ENCODE data around the gene YBX2. TPM values are rescaled to one million over a fixed set of nuclear protein-coding genes. Genes with fewer than 3 reads are reported as not detected.
A peak's percentile ranks its signal among the peaks of the same experiment; 100 is the strongest.

YBX2 gene
- total RNA-seq, 1 donor from 2014 or later = 4.3 TPM

DNA sequence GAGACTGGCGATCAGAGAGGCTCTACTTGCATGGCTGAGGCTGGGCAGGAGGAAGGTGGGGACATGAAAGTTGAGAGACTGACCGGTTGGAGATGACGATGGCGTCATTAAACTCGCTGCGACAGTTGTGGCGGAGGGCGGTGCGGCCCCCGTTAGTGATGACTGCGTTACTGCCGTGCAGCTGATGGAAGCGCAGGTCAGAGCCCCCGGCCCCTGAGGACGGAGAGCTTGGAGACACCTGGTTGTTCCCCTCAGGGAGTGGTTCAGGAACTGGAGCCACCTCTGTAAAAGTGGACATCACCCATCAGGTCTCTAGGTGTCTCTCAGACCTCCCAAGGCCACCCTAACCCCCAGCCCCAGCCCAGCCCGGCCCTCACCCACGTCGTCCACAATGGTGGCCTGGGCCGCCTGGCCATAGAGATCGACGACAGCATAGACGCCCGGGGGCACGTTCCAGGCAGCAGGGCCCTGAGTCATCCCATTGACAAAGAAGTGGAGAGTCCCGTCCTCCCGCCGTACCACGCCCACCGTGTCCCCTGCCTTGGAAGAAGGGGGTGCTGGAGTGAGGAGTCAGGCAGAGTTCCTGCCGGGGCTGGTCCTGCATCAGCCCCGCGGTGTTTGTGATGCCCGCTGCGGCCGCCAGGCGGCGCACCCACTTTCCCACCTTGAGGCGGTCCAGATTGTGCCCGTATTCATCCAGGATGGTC, 29.4 kb upstream of the YBX2 start:
- TF ChIP-seq CTCF (IDR thresholded peaks at IDR 0.05; ENCODE audit: unreplicated experiment) = peak; percentile 83
- Mint-ChIP-seq H3K4me3 (ENCODE audit: low read depth) (no peak overlapping the region), H3K9me3 (ENCODE audit: low read depth) (no peaks in the 10 kb centered on the region), H3K27ac (no peak overlapping the region), H3K27me3 (no peaks in the 10 kb centered on the region), H3K36me3 (ENCODE audit: insufficient read depth) (peaks cover 9% of the 10 kb centered on the region), H3K4me1 (ENCODE audit: low read depth) (peaks cover 11% of the 10 kb centered on the region)
- DNase-seq (ENCODE audit: low spot score, unreplicated experiment) = peak; percentile 69

DNA sequence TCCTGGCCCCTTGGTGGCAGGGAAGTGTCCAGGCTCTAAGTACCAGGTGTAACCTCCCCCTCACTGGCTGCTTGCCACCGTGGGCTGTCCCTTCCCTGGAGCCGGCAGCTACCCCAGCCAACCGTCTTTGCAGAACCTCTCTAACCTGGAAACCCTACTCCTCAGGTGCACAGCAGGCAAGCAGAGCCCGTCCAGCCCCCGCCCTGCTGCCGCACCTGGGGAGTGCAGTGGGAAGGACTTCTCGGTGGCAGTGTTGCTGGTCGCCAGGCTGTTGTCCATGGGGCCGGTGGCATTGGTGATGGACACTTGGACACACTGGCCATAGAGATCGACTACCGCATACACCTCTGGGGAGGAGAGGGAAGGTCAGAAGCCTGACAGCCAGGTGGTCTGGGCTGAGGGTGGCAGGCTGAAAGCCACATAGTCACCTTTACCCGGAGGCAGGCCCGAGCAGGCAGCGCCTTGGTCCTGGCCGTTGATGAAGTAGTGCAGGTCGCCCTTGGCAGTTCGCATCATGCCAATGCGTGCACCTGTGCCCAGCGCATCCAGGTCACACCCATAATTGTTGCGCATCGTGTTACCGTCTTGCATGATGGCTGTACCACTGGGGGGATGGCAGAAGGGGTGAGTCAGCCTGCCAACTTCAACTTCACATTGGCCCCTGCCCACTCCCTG, 28.2 kb upstream of the YBX2 start:
- no peak for TF ChIP-seq CTCF (IDR thresholded peaks at IDR 0.05; ENCODE audit: unreplicated experiment)
- peaks cover 9% of the 10 kb centered on the region for H3K36me3 Mint-ChIP-seq (ENCODE audit: insufficient read depth)
- H3K4me1 Mint-ChIP-seq (ENCODE audit: low read depth) = no peaks in the 10 kb centered on the region
- H3K4me3 Mint-ChIP-seq (ENCODE audit: low read depth) = no peak overlapping the region
- no peak for DNase-seq (ENCODE audit: low spot score, unreplicated experiment)
- no peaks in the 10 kb centered on the region for H3K27me3 Mint-ChIP-seq
- no peak overlapping the region for H3K27ac Mint-ChIP-seq
- H3K9me3 Mint-ChIP-seq (ENCODE audit: low read depth) = no peaks in the 10 kb centered on the region

GRCh38 chr17:7321466-7321865, 27.0 kb upstream of the YBX2 start:
- Mint-ChIP-seq H3K27me3 (no peaks in the 10 kb centered on the region), H3K4me1 (ENCODE audit: low read depth) (peaks cover under 1% of the 10 kb centered on the region), H3K27ac (no peak overlapping the region), H3K36me3 (ENCODE audit: insufficient read depth) (peaks cover 11% of the 10 kb centered on the region), H3K4me3 (ENCODE audit: low read depth) (no peak overlapping the region), H3K9me3 (ENCODE audit: low read depth) (no peaks in the 10 kb centered on the region)
- no peak for TF ChIP-seq CTCF (IDR thresholded peaks at IDR 0.05; ENCODE audit: unreplicated experiment)
- DNase-seq (ENCODE audit: low spot score, unreplicated experiment) = no peak

GRCh38 chr17:7318121-7318860, 23.9 kb upstream of the YBX2 start:
- H3K4me1 Mint-ChIP-seq (ENCODE audit: low read depth) = peaks cover 9% of the 10 kb centered on the region
- no peak for DNase-seq (ENCODE audit: low spot score, unreplicated experiment)
- no peaks in the 10 kb centered on the region for H3K9me3 Mint-ChIP-seq (ENCODE audit: low read depth)
- no peaks in the 10 kb centered on the region for H3K27me3 Mint-ChIP-seq
- TF ChIP-seq CTCF (IDR thresholded peaks at IDR 0.05; ENCODE audit: unreplicated experiment) = no peak
- H3K36me3 Mint-ChIP-seq (ENCODE audit: insufficient read depth) = peaks cover 8% of the 10 kb centered on the region
- no peak overlapping the region for H3K4me3 Mint-ChIP-seq (ENCODE audit: low read depth)
- no peak overlapping the region for H3K27ac Mint-ChIP-seq

GRCh38 chr17:7317161-7317803, 22.8 kb upstream of the YBX2 start:
- Mint-ChIP-seq H3K4me1 (ENCODE audit: low read depth) (peaks cover 9% of the 10 kb centered on the region), H3K36me3 (ENCODE audit: insufficient read depth) (peaks cover 14% of the 10 kb centered on the region)

More at GRCh38 chr17:7317161-7317803, 22.8 kb upstream of the YBX2 start:
- no peak for DNase-seq (ENCODE audit: low spot score, unreplicated experiment)
- Mint-ChIP-seq H3K27ac (no peak overlapping the region), H3K9me3 (ENCODE audit: low read depth) (no peaks in the 10 kb centered on the region), H3K27me3 (no peaks in the 10 kb centered on the region), H3K4me3 (ENCODE audit: low read depth) (peak overlapping the region; percentile 46)
- no peak for TF ChIP-seq CTCF (IDR thresholded peaks at IDR 0.05; ENCODE audit: unreplicated experiment)
